GM10266 (cell line): ENCODE results near the gene ZNF524.
A peak's percentile ranks its signal among the peaks of the same experiment; 100 is the strongest.

Experiments used
- DNase-seq: peaks from one replicate; pipeline ENCODE4 v3.0.0; 2012; ENCODE audit errors: extremely low spot score
- TF ChIP-seq, protein P1 (sequence below): IDR thresholded peaks from 2 replicates; pipeline ENCODE4 v1.5.1; 2012; ENCODE audit warnings: mild to moderate bottlenecking, low read depth; ENCODE audit not compliant: control insufficient read depth, insufficient read depth; ENCODE audit errors: missing control alignments

Gene ZNF524

DNA sequence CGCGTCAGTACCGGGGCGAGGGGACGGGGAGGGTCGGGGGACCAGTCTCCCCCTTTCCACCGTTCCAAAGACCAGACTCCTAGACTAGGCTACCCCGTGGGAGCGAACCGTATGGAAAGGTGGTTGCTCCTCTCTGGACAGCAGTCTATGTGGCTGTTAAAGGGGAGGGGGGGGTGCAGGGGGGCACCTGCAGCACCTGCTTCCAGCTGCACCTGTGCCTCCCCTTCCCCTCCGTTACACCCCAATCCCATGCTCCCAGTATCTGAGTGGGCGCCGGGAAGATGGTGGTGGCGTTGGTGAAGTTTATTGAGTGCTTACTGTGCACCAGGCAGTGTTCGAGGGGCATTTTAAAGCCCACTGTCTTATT lies 557 bp downstream of the ZNF524 start:
- TF ChIP-seq, protein P1, sequence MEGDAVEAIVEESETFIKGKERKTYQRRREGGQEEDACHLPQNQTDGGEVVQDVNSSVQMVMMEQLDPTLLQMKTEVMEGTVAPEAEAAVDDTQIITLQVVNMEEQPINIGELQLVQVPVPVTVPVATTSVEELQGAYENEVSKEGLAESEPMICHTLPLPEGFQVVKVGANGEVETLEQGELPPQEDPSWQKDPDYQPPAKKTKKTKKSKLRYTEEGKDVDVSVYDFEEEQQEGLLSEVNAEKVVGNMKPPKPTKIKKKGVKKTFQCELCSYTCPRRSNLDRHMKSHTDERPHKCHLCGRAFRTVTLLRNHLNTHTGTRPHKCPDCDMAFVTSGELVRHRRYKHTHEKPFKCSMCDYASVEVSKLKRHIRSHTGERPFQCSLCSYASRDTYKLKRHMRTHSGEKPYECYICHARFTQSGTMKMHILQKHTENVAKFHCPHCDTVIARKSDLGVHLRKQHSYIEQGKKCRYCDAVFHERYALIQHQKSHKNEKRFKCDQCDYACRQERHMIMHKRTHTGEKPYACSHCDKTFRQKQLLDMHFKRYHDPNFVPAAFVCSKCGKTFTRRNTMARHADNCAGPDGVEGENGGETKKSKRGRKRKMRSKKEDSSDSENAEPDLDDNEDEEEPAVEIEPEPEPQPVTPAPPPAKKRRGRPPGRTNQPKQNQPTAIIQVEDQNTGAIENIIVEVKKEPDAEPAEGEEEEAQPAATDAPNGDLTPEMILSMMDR, result no peak
- DNase-seq, result no peak

DNA sequence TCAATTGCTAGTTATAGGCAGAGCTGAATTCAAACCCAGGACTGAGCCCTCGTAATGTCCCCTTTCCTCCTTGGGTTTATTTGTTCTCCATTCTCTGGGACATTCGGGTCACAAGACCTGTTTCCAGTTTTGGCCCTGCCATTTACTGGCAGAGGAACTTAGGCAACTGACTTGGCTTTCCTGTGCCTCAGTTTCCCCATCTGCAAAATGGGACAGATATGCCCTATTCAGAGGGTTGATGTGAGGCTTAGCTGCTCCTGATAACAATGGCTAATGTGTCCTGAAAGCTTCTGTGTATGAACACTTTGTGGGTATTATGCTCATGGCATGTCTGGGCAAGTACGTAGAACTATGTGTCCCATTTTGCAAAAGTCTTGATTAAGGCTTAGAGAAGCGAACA lies 996 bp downstream of the ZNF524 start:
- DNase-seq, result no peak
- TF ChIP-seq, protein P1, result no peak

DNA sequence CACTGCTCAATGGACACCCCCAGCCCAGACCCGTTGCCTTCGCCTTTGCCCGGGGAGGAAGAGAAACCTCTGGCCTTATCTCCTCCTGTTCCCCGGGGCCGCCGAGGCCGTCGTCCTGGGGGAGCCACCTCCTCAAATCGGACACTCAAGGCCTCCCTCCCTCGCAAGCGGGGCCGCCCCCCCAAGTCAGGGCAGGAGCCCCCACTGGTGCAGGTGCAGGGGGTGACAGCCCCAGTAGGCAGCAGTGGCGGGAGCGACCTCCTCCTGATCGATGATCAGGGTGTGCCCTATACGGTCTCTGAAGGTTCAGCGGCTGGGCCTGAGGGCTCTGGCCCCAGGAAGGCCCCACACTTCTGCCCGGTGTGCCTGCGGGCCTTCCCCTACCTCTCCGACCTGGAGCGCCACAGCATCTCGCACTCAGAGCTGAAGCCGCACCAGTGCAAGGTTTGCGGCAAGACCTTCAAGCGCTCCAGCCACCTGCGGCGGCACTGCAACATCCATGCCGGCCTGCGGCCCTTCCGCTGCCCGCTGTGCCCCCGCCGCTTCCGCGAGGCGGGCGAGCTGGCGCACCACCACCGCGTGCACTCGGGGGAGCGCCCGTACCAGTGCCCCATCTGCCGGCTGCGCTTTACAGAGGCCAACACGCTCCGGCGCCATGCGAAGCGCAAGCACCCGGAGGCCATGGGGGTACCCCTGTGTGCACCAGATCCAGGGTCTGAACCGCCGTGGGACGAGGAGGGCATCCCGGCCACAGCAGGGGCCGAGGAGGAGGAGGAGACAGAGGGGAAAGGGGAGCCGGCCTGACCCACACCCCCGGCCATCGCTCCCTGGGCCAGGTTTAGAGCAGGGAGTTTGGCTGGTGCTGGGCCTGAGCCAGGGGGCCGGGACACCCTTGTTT lies 2.3 kb downstream of the ZNF524 start:
- no peak for DNase-seq
- TF ChIP-seq, protein P1, result no peak

DNA sequence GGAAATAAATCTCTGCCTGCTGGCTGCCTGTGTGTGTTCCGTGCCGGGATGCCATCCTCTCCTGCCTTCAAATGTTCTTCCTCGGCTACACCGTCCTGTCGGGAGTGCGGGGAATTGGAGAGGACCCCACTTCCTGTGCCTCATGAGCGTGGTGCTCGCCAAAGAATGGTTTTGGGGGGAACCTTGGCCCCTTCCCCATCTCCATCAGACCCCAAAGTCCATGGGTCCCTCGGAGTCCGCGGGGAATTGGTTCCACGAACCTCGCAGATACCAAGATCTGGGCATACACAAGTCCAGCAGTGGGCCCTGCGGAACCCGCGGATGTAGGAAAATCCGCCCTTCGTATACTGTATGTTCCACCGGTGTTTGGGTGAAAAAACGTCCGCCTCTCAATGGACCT lies 3.0 kb downstream of the ZNF524 start:
- TF ChIP-seq, protein P1, result no peak
- DNase-seq, result no peak

DNA sequence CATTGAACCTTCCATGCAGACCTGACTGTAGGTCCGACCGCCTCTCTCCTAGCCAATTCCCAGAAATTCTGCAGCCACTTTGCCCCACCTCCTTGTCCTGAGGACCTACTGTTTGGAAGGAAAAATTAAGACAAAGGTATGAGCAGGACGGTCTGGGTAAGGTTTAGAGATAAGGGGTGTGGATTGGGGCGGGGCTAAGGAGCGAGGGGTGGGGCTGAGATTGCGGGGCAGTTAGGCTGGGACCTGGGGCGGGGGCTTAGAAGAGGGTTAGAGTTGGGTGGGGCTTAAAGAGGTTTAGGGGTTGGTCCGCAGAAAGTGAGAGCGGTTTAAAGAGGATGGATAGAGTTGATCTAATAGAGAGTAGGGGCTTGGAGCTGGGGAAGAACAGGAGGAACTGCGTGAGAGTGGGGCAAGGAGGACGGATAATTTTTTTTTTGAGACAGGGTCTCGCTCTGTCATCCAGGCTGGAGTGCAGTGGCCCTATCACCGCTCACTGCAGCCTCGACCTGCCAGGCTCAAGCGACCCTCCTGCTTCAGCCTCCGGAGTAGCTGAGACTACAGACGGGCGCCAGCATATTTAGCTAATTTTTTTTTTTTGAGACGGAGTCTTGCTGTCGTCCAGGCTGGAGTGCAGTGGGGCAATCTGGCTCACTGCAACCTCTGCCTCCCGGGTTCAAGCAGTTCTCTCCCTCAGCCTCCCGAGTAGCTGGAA lies 3.6 kb downstream of the ZNF524 start:
- DNase-seq, result no peak
- TF ChIP-seq, protein P1, result no peak

DNA sequence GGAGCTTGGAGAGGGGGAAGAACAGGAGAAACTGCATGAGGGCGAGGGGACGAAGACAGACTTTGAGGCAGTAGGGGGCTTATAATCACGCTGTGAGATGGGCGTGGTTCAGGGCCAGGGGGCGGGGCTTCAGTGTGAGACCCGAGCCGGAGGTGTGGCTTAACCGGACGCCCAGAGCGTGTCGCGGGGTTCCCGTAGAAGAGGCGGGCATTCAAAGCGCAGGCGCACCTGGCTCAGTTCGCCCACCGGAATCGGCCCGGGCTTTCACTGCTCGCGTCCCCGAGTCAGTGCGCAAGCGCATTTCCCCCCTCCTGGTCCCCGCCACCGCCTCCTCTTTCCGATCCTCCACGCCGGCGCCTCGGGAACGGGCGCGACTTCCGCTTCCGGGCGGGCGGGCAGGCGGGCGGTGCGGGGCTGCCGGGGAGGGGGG lies 5.1 kb downstream of the ZNF524 start:
- TF ChIP-seq, protein P1, result no peak
- peak; percentile 98 for DNase-seq

DNA sequence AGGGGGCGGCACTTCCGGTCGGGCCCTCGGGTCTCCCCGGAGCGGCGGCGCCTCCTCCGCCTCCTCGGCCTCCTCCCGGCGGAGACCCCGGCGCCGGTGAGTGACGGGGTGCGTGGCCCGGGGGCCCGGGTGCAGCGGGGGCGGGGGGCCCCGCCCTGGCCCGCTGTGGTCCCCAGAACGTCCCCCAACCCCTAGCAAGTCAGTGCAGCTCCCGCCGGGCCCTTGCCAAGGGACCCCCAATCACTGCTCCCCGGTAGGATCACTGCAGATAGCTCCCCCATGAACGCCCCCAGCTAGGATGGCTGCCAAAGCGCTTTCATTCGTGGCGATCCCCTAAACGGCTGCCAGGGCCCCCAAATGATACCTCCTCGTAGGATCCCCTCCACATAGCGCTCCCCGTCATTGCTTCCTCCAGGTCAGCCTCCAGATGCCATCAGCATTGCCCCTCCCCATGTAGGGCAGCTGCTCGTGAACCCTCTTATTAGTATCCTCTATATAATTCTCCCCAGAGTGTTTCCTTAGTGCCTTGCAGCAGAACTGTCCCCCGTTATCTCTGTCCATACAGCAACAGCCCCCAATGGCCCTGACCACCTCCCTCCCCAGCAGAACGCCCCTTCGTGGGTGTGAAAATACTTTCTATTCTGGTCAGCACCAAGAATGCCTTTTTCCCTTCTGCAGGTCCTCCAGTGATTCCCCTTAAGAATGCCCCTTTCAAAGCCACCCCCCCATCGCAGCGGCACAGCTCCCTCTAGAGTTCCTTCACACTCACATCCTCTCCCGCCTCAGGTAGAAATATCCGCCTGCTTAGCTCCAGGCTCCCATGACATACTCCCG lies 5.8 kb downstream of the ZNF524 start, which contains the start of gene ZNF865:
TSS of gene ZNF865 (plus strand) at position 11 of the 834 bp plus-strand sequence. CDS start 7,972 bp downstream, outside the sequence.
- DNase-seq, result peak; percentile 86
- TF ChIP-seq, protein P1, result peak; percentile 90
